HT-29 (cell line): Measurements from ENCODE around the gene CCNA2. TPM values are rescaled to one million over a fixed set of nuclear protein-coding genes. Genes with fewer than 3 reads are reported as not detected.
A peak's percentile ranks its signal among the peaks of the same experiment; 100 is the strongest.

Experiments used
- DNase-seq: peaks from one replicate; pipeline ENCODE4 v3.0.0-alpha.2; 2015; ENCODE audit warnings: low spot score
- total RNA-seq: library from RNA; depleted of rRNA; stranded (reverse); fragments of >200 nt; shearing (Covaris generic); gene quantifications from 2 replicates; pipeline ENCODE4 v1.2.3, GENCODE V29; 2014

The CCNA2 gene
- total RNA-seq, 1 experiment from 2014 or later = 90.9 TPM

DNA sequence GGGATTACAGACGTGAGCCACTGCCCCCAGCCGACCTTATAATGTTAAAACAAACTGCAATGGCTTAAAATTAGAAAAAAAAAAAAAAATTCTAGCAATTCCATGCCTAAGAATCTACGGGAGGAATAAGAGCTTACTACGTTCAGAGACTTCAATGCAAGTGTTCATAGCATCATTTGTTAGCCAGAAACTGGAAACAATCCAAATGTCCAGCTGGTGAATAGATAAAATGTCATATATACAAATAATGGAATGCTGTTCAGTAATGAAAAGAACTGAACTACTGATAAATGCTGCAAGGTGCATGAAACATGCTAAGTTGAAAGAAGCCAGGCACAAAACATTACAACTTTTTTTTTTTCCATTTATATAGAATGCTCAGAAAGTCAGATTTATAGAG, 17.3 kb downstream of the CCNA2 start:
- DNase-seq = no peak

GRCh38 chr4:121801715-121802075, 22.0 kb downstream of the CCNA2 start:
- no peak for DNase-seq

DNA sequence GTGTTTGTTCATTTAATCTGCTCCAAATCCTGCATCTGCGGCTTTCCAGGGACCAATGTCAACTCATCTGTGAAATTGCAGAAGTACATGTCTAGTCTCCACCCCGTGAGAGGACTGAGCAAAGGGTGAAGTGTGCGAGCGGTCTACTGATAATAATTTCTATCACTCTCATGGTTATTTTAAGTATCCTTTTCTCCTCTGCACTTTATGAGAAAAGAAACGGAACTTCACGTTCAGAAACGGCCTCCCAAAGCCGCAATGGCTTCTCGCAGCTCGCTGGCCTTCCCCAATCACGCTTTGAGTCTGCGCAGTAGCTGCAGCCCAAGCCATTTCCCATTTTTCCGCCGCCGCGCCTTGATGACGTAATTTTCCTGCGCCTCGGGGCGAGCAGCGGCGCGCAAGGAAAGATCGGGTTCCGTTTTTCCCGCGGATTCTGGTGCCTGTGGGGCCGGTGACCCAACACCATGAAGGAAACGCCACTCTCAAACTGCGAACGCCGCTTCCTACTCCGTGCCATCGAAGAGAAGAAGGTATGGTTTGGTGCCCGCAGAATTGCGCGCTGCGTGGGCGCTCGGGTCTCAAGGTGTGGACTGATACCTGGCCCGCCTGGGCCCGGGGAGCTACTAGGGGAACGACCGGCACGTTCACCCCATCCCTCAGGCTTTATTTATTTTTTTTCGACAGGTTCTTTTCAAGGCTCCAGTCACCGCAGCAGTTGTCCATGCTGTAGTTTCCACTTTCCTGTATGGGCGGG, 22.5 kb downstream of the CCNA2 start, which contains the start of gene EXOSC9:
EXOSC9 (plus strand) TSS at position 363 of the 754 bp plus-strand sequence; CDS start at position 465, 102 bp downstream.
- DNase-seq = peak; percentile 92

GRCh38 chr4:121800638-121800960, 23.1 kb downstream of the CCNA2 start:
- no peak for DNase-seq

- DNase-seq = no peak
Measured at GRCh38 chr4:121799867-121800501, 23.7 kb downstream of the CCNA2 start.

GRCh38 chr4:121799208-121799823, 24.4 kb downstream of the CCNA2 start:
- no peak for DNase-seq

- no peak for DNase-seq
Measured at GRCh38 chr4:121796283-121796682, 27.4 kb downstream of the CCNA2 start.

DNA sequence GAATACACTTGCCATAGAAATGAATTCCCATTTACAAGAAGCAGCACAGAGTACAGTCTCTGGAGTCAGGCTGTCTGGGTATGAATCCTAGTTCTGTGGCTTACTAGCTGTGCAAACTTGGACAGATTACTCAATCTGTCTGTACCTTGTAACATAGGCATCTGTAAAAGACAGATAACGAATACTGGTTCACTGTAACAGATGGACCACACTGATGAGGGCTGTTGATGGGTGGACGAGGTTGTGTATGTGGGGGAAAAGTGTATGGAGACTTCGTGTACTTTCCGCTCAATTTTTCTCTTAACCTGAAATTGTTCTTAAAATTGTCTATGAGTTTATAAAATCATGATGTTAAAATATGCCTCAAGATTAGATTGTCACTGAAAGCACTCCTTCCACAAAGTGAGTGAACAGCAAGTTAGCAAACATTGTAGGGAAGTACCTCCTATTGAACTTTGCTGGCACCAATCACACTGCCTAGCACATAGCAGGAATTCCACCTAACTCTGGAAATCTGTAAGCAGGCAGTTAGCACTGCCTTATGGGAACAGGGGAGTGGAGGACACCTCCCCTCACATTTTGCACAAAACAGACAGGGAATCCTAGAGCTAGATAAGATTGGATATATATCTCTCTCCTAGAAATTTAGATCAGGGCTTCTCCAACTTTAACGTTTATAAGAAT, 29.0 kb downstream of the CCNA2 start:
- DNase-seq = no peak

GRCh38 chr4:121792966-121793365, 30.7 kb downstream of the CCNA2 start:
- DNase-seq = no peak

GRCh38 chr4:121791481-121791880, 32.2 kb downstream of the CCNA2 start:
- no peak for DNase-seq

DNA sequence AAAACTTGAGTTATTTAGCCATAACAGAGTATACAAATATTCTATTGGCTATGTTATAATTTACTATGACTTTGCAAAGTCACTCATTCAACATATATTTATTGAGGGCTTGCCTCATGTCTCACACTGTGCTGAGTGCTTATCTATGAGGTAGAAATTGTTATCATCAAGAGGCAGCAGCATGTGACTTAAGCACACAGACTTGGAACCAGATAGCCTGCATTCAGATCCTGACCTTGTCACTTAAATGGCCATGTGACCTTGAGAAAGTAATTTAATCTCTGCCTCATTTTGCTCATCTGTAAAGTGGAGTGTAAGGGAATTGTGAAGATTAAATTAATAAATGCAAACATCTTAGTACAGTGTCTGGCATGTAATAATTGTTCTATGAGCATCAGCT, 32.7 kb downstream of the CCNA2 start:
- DNase-seq = no peak

DNA sequence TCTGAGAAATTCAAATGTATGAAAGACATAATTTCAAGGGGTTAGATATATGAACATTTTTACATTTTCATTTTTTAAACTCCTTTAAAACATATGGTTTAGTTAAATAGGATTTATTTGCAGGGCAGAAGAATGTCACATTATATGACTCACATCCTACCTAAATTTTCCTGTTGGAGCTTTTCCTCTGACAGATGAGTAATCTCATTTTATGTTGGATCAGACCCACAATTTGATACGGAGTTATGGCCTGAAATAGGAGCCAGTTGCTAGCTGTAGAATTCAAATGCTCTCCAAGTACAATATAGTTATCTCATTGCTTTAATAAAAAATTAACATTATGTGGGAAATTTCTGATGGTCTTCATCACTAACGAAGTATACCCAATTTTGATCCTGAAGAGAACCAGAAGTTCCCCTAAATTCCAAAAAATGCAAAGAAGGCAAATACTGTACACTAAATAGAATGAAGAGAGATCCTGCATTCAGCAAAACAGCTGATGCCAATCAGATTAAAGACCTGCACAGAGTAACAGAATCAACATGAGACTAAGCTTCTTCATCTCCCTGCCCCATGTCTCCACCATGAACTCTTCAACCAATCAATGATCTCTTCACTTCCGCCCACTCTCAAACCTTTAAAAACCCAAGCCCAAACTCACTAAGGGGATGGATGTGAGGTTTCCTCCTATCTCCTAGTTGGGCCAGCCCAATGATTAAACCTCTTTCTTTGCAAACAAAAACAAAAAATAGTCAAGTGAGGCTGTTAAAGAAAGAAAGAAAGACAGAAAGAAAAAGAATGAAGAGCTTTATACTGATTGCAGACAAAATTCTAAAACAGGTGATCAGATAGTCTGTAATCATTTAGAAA, 33.5 kb downstream of the CCNA2 start:
- no peak for DNase-seq

- DNase-seq = no peak
Measured at GRCh38 chr4:121789455-121789854, 34.2 kb downstream of the CCNA2 start.

- DNase-seq = no peak
Measured at GRCh38 chr4:121788896-121789295, 34.8 kb downstream of the CCNA2 start.

DNA sequence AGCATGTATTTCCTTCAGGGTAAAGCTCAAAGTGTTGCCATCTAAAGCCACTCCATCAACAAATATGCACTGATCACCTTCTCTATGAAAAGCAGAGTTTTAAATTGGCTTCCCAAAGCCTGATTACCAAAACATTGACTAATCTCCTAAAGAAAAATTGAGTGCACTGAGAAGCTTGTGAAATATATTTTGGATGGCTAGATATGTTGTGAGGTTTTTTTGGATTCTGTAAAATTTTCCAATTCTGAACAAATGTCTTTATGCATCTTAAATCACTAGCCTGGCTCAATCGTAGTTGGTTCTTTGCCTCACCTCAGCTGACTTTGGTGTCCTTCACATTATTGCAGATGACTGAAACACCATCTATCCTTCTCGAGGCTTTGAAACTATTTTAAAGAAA, 37.5 kb downstream of the CCNA2 start:
- no peak for DNase-seq

- DNase-seq = no peak
Measured at GRCh38 chr4:121785479-121785878, 38.2 kb downstream of the CCNA2 start.

- no peak for DNase-seq
Measured at GRCh38 chr4:121784975-121785374, 38.7 kb downstream of the CCNA2 start.

DNA sequence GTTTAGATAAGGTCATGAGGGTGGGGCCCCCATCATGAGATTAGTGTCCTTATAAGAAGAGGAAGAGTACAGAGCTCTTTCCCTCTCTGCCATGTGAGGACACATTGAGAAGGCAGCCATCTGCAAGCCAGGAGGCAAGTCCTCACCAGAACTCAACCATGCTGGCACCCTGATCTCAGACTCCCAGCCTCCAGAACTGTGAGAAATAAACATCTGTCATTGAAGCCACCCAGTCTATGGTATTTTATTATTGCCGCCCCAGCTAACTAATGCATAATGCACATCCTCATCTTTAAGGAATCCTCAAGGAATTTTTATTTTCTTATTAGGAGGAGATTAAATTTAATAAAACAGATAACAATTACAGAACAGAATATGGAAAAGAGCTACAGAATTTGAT, 39.3 kb downstream of the CCNA2 start:
- no peak for DNase-seq

DNA sequence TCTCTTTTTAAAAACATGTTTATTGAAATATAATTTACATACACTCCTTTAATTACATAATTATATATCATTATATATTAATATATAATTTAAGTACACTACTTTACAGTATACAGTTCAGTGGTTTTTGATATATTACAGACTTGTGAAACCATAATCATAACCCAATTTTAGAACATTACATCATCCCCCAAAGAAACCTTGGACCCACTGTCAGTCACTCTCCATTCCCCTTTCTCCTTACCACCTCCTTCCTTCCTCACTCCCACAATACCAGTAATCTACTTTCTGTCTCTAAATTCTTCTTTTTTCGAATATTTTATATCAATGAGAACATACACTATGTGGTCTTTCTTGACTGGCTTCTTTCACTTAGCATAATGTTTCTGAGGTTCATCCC, 40.5 kb downstream of the CCNA2 start:
- DNase-seq = no peak

DNA sequence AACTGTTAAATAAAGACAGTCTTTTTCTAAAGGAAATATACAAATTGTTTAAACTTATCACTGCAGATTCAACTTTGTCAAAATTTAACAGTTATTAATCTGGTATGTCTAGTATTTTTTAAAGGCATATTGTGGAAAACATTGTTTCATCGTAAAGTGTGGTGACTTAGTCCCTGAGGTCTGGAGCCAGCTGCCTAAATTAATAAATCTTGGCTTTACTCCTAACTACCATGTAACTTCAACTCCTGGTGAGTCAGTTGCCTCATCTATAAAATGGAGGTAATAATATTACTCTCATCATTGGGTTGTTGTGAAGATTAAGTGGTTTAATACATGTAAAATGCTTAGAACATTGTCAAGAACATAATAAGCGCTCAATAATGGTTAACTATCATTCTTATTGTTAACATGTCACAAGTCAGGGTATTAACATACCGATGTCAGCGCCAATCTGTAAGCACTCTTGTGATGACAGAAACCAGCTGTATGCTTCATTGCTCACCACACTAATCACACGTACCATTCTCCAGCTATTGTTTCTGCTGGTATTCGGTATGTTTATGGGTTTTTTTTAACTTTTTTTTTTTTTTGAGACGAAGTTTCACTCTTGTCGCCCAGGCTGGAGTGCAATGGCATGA, 44.6 kb downstream of the CCNA2 start:
- DNase-seq = no peak

DNA sequence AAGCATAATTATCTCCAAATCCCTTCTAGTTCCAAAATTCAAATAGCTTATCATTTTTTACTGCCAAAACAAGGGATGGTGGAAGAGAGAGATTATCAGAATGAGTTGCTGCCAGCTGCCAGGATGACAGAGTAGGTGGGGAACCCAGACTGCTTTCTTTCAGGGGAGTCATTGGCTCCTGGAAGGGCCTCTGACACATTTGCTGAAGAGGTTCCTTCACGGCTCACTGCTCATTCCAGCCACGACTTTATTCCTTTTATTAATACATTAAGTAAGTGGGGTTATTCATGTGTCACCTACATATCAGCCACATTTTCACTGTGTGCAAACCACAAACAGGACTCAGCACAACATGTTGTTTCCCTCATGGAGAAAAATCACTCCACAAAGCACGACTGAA, 46.1 kb downstream of the CCNA2 start:
- no peak for DNase-seq
